Endothelial cell of hepatic sinusoid (primary cell): Measurements from ENCODE around the gene LDLRAD4.

Experiments used
- in situ Hi-C: cut with HindIII; loops from 2 replicates; pipeline ENCODE4 v1.10.0; 2017; ENCODE audit warnings: low sequenced_read_pairs

LDLRAD4 gene

GRCh38 chr18:13521418-13521817 lies 302.9 kb downstream of the LDLRAD4 start:
- in situ Hi-C loops = no loop called here

DNA sequence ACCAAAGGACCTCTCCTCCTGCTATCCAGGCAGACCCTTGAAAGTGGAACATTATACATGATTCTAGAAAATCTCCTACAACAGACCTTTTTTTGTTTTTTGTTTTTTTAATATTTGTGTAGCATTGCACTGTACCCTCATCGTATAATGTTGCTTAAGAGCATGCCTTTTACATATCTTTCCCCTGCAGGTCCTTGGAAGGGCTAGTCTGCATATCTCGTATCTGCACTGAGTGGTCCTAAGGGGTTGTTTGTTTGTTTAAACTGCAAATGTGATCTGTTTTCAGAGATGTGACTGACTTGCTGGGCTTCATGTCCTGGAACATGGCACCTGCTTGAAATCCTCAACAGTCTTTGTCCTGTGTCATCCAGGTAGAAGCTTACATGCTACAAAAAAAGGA lies 303.7 kb downstream of the LDLRAD4 start:
- in situ Hi-C loops = no loop called here

DNA sequence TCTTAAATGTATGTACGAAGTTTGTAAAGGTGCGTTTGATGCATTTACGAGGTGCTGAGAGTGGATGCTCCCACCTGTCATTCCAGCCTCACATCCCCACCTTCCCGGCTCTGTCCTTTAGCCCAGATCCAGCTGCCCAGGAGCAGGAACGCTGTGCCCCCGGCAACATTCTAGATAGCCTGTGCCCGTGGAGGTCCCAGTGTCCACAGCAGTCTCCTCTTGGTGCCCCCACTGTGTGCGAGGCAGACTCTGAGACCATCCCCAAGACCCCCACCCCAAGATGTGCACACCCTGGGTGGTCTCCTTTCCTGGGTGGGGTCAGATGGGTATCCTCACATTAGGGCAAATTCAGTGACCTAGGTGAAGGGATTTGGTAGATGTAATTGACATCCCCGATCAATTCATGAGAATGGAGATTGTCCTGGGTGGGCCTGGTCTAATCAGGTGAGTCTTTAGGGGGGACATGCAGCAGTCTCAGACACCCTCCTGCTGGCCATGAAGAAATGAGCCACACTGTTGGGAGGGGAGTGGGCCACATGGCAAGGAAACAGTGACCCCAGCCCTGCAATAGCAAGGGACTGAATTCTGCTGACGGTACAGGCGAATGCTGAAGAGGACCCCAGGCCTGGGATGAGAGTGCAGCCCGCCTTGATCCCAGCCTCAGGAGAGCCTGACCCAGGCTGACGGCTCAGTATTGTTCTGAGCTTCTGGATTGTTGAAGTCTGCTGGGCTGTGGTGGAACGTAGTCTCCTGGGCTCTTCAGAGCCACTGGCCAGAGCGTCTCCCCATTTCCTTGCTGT lies 304.5 kb downstream of the LDLRAD4 start:
- in situ Hi-C loops = no loop called here

- in situ Hi-C loops = no loop called here
Measured at GRCh38 chr18:13524054-13524453, 305.5 kb downstream of the LDLRAD4 start.

GRCh38 chr18:13524811-13525210 lies 306.3 kb downstream of the LDLRAD4 start:
- in situ Hi-C loops = loop anchor here (25.0 kb wide), 1 partner anchor 313 kb away; the partner anchor contains the start of gene LDLRAD4

- in situ Hi-C loops = loop anchor here (25.0 kb wide), 1 partner anchor 313 kb away; the partner anchor contains the start of gene LDLRAD4
Measured at GRCh38 chr18:13525381-13526029, 306.9 kb downstream of the LDLRAD4 start.

DNA sequence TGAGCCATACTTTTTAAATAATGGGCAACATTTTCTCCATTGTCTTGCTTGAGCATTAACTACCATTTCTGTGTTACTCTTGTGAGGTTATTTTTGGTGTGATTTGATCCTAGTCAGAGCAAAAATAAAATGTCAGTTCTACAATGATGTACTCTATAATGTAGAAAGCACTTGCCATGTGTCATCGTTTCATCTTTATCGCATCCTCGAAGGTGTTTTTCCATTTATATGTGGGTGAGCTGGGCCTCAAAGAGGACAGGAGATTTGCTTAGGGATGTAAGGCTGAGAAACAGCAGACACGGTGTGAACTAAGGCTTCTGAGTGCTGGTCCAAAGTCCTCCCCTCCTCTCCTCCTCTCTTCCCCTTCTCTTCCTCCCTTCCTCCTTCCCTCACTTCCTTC lies 308.0 kb downstream of the LDLRAD4 start:
- in situ Hi-C loops = loop anchor here (25.0 kb wide), 1 partner anchor 314 kb away; the partner anchor contains the start of gene LDLRAD4

- in situ Hi-C loops = loop anchor here (25.0 kb wide), 1 partner anchor 315 kb away; the partner anchor contains the start of gene LDLRAD4
Measured at GRCh38 chr18:13527256-13527655, 308.7 kb downstream of the LDLRAD4 start.

DNA sequence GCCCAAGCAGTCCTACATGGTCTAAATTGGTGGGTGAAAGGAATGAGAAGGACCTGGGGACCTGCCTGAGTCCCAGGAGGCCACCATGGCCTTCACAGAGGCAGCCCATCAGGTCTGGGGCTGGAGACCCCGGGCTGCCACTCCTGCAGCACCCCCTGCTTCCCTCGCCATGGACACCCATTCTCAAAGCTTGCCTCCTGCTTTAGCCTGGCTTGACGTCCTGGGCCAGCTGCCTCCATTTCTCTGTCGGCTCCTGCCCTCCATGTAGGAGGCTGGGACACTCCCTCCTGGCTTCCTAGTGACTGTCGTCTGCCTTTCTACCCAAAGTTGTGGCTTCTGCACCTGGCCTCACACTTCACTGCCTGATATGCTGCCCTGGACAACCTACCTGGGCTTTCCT lies 309.2 kb downstream of the LDLRAD4 start:
- in situ Hi-C loops = loop anchor here (25.0 kb wide), 1 partner anchor 315 kb away; the partner anchor contains the start of gene LDLRAD4

- in situ Hi-C loops = loop anchor here (25.0 kb wide), 1 partner anchor 317 kb away; the partner anchor contains the start of gene LDLRAD4
Measured at GRCh38 chr18:13528739-13529392, 310.3 kb downstream of the LDLRAD4 start.

DNA sequence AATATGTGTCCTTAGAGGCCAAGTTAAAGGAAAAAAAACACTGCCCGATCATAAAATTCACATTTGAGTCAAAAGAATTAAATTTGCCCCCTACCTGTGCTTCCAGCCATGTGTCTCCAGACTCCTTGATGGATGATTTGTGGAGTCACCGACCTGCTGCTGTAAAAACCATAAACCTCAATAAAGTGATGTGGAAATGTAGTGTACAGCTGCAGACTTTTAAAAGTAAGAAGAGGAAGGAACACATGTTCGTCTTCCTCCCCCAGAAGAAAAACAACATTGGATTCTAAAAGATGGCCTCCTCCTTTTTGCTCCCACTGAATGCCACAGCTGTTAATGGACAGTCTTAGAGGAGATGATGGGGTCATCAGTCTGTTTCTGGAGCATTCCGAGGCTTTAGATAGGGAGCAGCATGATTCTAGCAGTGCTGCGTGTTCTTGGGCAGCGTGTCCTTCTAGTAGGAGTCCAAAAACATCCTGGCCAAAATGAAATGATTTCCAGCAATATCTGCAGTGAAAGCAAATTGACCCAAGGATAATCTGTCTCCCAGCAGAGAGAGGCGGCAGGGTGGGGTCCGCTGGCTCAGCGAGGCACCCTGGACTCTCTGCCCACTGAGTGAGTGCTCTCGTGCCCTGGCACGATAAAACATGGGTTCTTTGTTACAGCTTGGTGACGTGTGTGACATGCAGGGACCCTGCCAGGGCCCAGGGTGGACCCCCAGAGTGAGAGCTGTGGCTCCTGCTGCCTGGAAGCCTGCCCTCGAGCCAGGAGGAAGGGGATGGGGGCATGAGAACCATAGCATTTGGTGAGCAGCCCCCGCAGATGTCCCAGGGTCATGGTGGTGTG lies 311.7 kb downstream of the LDLRAD4 start:
- in situ Hi-C loops = loop anchor here (25.0 kb wide), 1 partner anchor 318 kb away; the partner anchor contains the start of gene LDLRAD4

- in situ Hi-C loops = loop anchor here (25.0 kb wide), 1 partner anchor 319 kb away; the partner anchor contains the start of gene LDLRAD4
Measured at GRCh38 chr18:13530879-13531387, 312.4 kb downstream of the LDLRAD4 start.

DNA sequence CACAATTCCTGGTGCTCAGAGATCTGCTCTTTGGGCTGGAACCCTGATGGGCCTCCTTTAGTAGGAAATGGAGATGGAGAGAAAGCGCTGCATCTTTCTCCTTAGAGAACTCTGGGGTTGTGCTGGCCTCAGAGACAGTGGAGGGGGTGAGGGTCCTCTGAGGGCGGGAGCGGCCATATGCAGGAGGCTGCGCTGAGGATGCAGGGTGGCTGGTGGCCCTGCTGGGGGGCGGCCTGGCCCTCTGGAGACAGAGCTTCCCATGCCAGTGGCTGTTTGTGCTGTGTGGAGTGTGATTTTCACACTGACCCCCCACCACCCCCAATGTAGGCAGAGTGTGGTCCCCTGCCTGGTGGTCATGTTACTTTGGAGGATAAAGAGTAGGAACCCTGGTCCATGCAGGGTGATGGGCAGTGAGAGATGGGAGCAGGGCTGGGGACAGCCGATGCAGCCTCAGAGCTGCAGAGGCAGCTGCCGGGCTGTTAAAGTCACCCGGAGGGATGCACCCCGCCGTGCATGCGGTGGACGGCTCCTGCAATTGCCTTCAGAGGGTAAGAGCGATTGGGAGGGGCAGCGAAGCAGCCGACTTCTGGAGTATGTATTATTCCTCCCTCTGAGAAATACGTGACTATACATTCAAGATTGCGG lies 313.2 kb downstream of the LDLRAD4 start:
- in situ Hi-C loops = loop anchor here (25.0 kb wide), 1 partner anchor 320 kb away; the partner anchor contains the start of gene LDLRAD4

DNA sequence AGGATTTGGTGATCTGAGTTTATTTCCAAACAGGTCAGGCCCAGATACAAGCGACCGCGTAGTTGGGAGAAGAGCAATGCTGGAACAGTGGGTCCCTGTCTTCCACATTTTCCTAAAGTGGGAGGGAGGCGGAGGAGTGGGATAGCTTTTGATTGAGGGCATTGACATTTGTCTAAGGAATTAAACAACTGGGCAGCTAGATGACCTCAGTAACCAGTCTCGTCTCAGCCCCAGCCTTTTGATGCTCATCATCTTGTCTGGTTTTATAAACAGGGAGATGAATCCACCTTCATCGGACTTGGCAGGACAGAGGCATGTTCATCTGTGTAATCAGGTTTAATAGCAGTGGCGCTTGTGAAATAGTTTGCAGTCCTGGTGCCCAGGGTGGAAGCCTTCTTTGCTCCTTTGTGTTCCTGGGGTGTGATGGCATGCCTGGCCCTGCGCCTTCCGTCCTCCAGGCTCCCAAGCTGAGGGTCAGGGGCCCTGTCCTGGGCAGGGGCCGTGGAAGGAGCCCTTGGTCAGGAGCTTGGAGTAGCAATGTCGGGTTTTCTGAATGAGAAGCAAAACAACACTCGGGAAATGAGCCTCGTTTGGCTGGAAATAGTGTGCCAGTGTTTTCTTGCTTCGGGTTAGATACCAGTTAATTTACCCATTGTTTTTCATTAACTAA lies 314.0 kb downstream of the LDLRAD4 start:
- in situ Hi-C loops = loop anchor here (25.0 kb wide), 1 partner anchor 320 kb away; the partner anchor contains the start of gene LDLRAD4

- in situ Hi-C loops = loop anchor here (25.0 kb wide), 1 partner anchor 322 kb away; the partner anchor contains the start of gene LDLRAD4
Measured at GRCh38 chr18:13534631-13535030, 316.1 kb downstream of the LDLRAD4 start.

- in situ Hi-C loops = loop anchor here (25.0 kb wide), 1 partner anchor 324 kb away; the partner anchor contains the start of gene LDLRAD4
Measured at GRCh38 chr18:13536578-13536977, 318.0 kb downstream of the LDLRAD4 start.

GRCh38 chr18:13537022-13537780 lies 318.6 kb downstream of the LDLRAD4 start:
- in situ Hi-C loops = loop anchor here (25.0 kb wide), 1 partner anchor 325 kb away; the partner anchor contains the start of gene LDLRAD4

DNA sequence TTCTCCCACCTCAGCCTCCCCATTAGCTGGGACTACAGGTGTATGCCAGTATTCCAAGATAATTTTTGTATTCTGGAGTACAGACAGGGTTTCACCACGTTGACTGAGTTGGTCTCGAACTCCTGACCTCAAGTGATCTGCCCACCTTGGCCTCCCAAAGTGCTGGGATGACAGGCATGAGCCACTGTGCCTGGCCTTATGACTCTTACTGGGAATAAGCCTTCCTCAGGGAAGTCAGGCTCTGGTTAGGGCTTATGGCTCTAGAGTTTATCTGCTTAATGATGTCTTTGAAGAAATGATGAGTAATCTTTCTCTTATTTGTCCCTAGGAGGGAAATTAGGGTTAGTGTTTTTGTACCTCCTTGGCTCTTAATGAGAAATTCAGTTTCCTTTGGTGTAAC lies 320.1 kb downstream of the LDLRAD4 start:
- in situ Hi-C loops = loop anchor here (25.0 kb wide), 1 partner anchor 326 kb away; the partner anchor contains the start of gene LDLRAD4
